Measurements from ENCODE around the gene FBXW11. TPM values are rescaled to one million over a fixed set of nuclear protein-coding genes. Genes with fewer than 3 reads are reported as not detected.
"Not testable (repeated sequence)": the region's sequence is repeated elsewhere in the genome, so short reads cannot be mapped to it uniquely, and the experiment has no call there.

The FBXW11 gene
- total and polyA plus RNA-seq, 8 donors, result 47.6 to 56.9 (median 54.4) TPM

GRCh38 chr5:171981847-171982246 lies 24.6 kb downstream of the FBXW11 start:
- no peak overlapping the region for H3K4me3 ChIP-seq
- ATAC-seq (no peak), DNase-seq (no peak)
- H3K36me3 ChIP-seq, result no peaks in the 10 kb centered on the region
- no peak for TF ChIP-seq CTCF (IDR thresholded peaks at IDR 0.05)
- H3K9me3 ChIP-seq, result peaks cover 7 to 30% of the 10 kb centered on the region in 2 donors
- no peak overlapping the region for H3K27ac ChIP-seq
- intact Hi-C loops (cut with DNase I), result no loop called here
- no peaks in the 10 kb centered on the region for H3K27me3 ChIP-seq
- peaks cover 0 to 31% of the 10 kb centered on the region in 2 donors for H3K4me1 ChIP-seq

- ATAC-seq, result no peak
- Histone ChIP-seq H3K9me3 (peaks cover 7 to 30% of the 10 kb centered on the region in 2 donors), H3K36me3 (no peaks in the 10 kb centered on the region), H3K27me3 (no peaks in the 10 kb centered on the region), H3K27ac (no peak overlapping the region), H3K4me1 (peaks cover under 1 to 37% of the 10 kb centered on the region in 2 donors), H3K4me3 (no peak overlapping the region)
- DNase-seq, result no peak
- TF ChIP-seq CTCF (IDR thresholded peaks at IDR 0.05), result no peak
- intact Hi-C loops (cut with DNase I), result no loop called here
Observed at GRCh38 chr5:171980792-171981191, 25.6 kb downstream of the FBXW11 start.

GRCh38 chr5:171979606-171980005 lies 26.8 kb downstream of the FBXW11 start:
- Histone ChIP-seq H3K27me3 (no peaks in the 10 kb centered on the region), H3K4me1 (peaks cover 11 to 38% of the 10 kb centered on the region in 2 donors), H3K9me3 (peaks cover 7 to 30% of the 10 kb centered on the region in 2 donors), H3K36me3 (no peaks in the 10 kb centered on the region), H3K4me3 (no peak overlapping the region), H3K27ac (no peak overlapping the region)
- ATAC-seq (no peak), DNase-seq (no peak)
- intact Hi-C loops (cut with DNase I), result no loop called here
- no peak for TF ChIP-seq CTCF (IDR thresholded peaks at IDR 0.05)

- intact Hi-C loops (cut with DNase I), result no loop called here
- H3K27ac ChIP-seq, result no peak overlapping the region
- H3K4me3 ChIP-seq, result no peak overlapping the region
- no peak for TF ChIP-seq CTCF (IDR thresholded peaks at IDR 0.05)
- DNase-seq (no peak), ATAC-seq (no peak)
- H3K27me3 ChIP-seq, result no peaks in the 10 kb centered on the region
- H3K9me3 ChIP-seq, result peaks cover 7 to 30% of the 10 kb centered on the region in 2 donors
- no peaks in the 10 kb centered on the region for H3K36me3 ChIP-seq
- H3K4me1 ChIP-seq, result peaks cover 12 to 35% of the 10 kb centered on the region in 2 donors
Observed at GRCh38 chr5:171978519-171978918, 27.9 kb downstream of the FBXW11 start.

- Histone ChIP-seq H3K9me3 (peaks cover 7 to 30% of the 10 kb centered on the region in 2 donors), H3K4me1 (peaks cover 12 to 40% of the 10 kb centered on the region in 2 donors), H3K4me3 (no peak overlapping the region), H3K27me3 (no peaks in the 10 kb centered on the region), H3K36me3 (no peaks in the 10 kb centered on the region), H3K27ac (no peak overlapping the region)
- intact Hi-C loops (cut with DNase I), result no loop called here
- TF ChIP-seq CTCF (IDR thresholded peaks at IDR 0.05), result no peak
- ATAC-seq (no peak), DNase-seq (no peak)
Observed at GRCh38 chr5:171978016-171978415, 28.4 kb downstream of the FBXW11 start.

GRCh38 chr5:171977244-171977950 lies 29.0 kb downstream of the FBXW11 start:
- H3K36me3 ChIP-seq; H3K27ac ChIP-seq; H3K4me3 ChIP-seq; intact Hi-C loops (cut with DNase I); ATAC-seq; DNase-seq; H3K27me3 ChIP-seq: not testable (repeated sequence)
- Histone ChIP-seq H3K9me3 (peaks cover 7 to 30% of the 10 kb centered on the region in 2 donors), H3K4me1 (peaks cover 12 to 41% of the 10 kb centered on the region in 2 donors)

Data from left lung (tissue), 10 donors.